GM12878 (cell line): ENCODE data around the gene ST7.

Source experiments
- CTCF ChIP-seq, 3 experiments: IDR thresholded peaks in 2 of 3; conservative IDR thresholded peaks in 1 of 3; 2 replicates each; pipeline ENCODE4 v1.5.1; 2011; ENCODE audit warnings: low read depth in 3 of 3, low read length in 3 of 3, mild to moderate bottlenecking in 3 of 3, control low read depth in 2 of 3, moderate library complexity in 2 of 3, inconsistent platforms in 1 of 3, mixed read lengths in 1 of 3; ENCODE audit not compliant: control insufficient read depth in 2 of 3, insufficient read depth in 1 of 3; ENCODE audit errors: extremely low read depth in 1 of 3
- FOS ChIP-seq: IDR thresholded peaks from 3 replicates; pipeline ENCODE4 v1.6.1; 2011; ENCODE audit warnings: borderline replicate concordance; ENCODE audit not compliant: insufficient read length; ENCODE audit errors: extremely low read depth
- NFYB ChIP-seq: IDR thresholded peaks from 2 replicates; pipeline ENCODE4 v1.6.1; 2011; ENCODE audit warnings: low read depth, mild to moderate bottlenecking, low read length, improper control_type of control experiment, moderate library complexity; ENCODE audit not compliant: insufficient read depth
- STAT1 ChIP-seq: fragments of 450-650 bp; conservative IDR thresholded peaks from 2 replicates; pipeline ENCODE4 v1.6.1; 2014; ENCODE audit warnings: antibody characterized with exemption, mild to moderate bottlenecking

GRCh38 chr7:117135553-117135891 is 182.2 kb downstream of the ST7 start:
- TF ChIP-seq FOS (no peak), STAT1 (no peak), NFYB (no peak), CTCF (IDR thresholded peaks at IDR 0.05 in 2 of 3, conservative IDR thresholded peaks at IDR 0.05 in 1 of 3; ENCODE audit: control insufficient read depth in 2 of 3, extremely low read depth in 1 of 3, insufficient read depth in 1 of 3, low read depth in 3 of 3, low read length in 3 of 3) (no peak)
